Activated CD8-positive, alpha-beta memory T cell treated with anti-CD3 and anti-CD28 coated beads for 36 hours (primary cell): ENCODE data around the gene DEPDC4. TPM values are rescaled to one million over a fixed set of nuclear protein-coding genes. Genes with fewer than 3 reads are reported as not detected.
"Not testable (repeated sequence)": the region's sequence is repeated elsewhere in the genome, so short reads cannot be mapped to it uniquely, and the experiment has no call there.

Source experiments
- CTCF ChIA-PET: fragments of 350-600 bp; sonication (Branson Sonifier 250); formaldehyde crosslinking; loops from one replicate; lab custom pipeline; 2021; ENCODE audit warnings: antibody characterized with exemption; lab: Charles Lee
- POLR2A ChIA-PET: fragments of 350-600 bp; sonication (Branson Sonifier 250); formaldehyde crosslinking; loops from one replicate; lab custom pipeline; 2021; ENCODE audit warnings: antibody characterized with exemption; lab: Charles Lee
- total RNA-seq, 2 experiments: library from RNA; stranded (reverse); gene quantifications; one replicate each; pipeline ENCODE4 v1.2.3, GENCODE V29; 2021

Gene DEPDC4
- total RNA-seq, 2 experiments from 2014 or later: 1.2 to 1.5 TPM

DNA sequence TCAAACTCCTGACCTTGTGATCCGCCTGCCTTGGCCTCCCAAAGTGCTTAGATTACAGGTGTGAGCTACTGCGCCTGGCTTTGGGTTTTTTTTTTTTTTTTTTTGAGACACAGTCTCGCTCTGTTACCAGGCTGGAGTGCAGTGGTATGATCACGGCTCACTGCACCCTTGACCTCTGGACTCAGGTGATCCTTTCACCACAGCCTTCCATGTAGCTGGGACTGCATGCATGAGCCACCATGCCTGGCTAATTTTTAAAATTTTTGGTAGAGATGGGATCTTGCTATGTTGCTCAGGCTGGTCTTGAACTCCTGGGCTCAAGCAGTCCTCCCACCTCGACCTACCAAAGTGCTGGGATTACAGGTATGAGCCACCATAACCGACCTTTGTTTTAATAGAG, 44.7 kb downstream of the DEPDC4 start:
- POLR2A ChIA-PET, CTCF ChIA-PET: not testable (repeated sequence)

DNA sequence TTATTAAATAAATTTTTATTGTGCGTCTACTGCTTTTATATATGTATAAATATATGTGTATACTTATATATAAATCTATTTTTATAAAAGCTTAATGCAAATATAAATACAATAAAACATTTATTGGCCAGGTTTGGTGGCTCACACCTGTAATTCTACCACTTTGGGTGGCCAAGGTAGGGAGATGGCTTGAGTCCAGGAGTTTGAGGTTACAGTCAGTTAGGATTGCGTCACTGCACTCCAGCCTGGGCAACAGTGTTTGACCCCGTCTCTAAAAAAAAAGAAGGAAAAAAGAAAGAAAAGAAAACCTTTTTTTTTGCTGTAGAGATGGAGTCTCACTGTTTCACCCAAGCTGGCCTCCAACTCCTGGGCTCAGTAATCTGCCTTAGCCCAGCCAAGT, 45.4 kb downstream of the DEPDC4 start:
- CTCF ChIA-PET: no interaction called here
- POLR2A ChIA-PET: interaction anchor here (0.6 to 0.9 kb wide), 2 partner anchors 22 to 119 kb away, joined by 3 to 4 read pairs; no protein-coding TSS in a partner anchor

DNA sequence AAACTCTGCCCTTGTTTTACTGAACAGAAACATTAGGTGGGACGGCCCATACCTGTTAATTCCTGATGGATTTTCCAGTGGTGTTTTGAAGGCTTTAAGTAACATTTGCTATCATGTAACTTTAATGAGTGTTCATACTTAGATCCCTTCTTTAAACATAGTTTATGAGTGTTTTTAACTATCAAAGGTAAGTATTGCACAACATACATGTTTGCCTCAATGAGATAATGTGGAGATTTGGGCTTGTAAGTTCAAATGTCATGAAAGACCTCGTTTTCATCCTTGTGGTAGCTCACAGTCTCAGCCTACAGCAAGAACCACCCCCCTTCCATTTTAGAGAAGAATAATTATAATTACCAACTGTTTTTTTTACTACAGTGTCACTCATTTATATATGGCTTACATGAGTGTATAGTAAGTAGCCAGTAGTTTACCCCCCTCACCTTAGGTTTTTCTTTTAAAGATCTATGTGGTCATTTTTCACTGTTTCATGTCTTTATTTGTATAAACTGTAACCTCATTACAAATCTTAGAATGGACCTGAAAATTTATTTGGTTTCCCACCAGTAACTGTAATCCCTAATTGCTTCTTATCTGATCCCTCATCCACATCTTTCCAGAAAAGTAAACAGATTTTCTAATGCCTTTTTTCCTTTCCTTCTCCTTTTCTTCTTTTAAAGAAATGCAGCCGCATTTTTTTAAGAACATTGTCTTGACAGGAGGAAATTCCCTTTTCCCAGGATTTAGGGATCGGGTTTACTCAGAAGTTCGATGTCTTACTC, 47.4 kb downstream of the DEPDC4 start:
- CTCF ChIA-PET: no interaction called here
- POLR2A ChIA-PET: no interaction called here

DNA sequence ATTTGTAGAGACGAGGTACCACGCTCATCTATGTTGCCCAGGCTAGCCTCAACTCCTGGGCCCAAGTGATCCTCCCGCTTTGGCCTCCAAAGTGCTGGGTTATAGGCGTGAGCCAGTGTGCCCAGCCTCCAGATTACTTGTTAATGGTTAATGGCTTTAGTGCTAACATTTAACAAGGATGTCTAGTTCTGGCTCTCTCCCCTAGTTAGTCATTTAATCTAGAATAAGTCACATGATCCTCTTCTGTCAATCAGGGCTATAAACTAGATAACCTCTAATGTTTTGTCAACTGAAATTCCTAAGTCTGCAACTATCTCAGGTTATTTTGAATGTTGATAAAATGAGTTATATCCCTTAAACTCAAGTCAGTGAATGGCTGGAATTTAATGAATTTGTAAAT, 50.5 kb downstream of the DEPDC4 start:
- CTCF ChIA-PET: no interaction called here
- POLR2A ChIA-PET: no interaction called here

DNA sequence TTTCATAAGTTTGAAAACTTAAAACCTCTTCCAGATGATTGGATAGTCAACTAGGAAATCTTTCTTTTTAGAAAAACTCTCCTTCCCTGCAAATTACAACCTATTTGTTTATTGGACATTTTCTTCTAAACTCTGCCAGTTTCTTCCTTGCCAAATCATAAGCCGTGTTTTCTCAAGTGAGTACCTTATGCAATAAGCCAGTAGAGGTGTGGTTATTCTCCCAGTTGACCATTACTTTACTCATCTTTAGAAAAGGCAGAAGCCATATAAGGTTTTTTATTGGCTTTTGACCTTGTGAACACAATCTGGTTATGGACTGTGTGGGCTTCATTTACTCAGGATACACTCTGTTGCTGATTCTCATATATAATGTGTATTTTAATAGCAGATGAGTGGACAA, 51.7 kb downstream of the DEPDC4 start:
- CTCF ChIA-PET: no interaction called here
- POLR2A ChIA-PET: no interaction called here

DNA sequence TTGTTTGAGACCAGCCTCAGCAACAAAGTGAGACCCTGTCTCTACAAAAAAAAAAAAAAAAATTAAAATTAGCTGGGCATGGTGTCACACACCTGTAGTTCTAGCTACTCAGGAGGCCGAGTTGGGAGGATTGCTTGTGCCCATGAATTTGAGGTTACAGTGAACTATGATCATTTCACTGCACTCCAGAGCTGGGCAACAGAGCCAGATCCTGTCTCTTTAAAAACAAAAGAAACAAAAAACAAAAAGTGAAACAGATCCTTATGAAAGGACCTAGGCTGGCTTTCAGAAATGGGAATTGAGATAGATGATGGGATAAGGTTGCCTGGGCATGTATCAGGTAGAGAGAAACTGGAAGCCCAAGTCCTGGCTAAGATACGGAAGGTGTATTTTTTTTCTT, 52.4 kb downstream of the DEPDC4 start:
- POLR2A ChIA-PET: no interaction called here

DNA sequence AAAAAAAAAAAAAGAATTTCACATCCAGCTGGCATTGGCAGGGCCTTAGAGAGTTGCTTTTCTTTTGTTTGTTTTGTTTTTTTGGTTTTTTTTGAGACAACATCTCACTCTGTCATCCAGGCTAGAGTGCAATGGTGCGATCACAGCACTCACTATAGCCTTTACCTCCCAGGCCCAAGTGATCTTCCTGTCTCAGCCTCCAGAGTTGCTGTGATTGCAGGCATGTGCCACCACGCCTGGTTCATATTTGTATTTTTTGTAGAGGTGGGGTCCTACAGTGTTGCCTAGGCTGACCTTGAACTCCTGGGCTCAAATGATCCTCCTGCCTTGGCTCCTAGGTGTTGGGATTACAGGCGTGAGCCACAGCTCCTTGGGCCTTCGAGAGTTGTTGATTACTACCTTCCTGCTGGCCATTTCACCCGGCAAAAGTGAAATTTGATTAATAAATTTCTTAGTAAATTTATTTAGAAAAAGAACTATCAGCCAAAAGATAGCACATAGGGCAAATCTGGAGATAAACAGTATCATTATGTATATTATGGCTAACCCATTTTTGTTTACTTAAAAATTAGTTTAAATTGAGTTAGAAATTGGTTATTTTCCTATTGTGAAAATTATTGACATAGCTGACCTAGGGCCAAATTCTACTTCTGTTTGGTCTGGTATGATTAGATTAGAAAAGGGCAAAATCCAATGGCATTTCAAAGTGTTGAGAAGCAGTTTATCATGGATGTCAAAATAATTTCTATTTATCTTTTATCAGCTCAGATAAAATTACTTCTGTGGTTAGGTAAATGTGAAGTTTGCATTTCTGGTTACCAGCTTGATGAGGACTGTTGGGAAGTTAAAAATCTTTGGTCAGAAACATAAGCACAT, 53.6 kb downstream of the DEPDC4 start:
- POLR2A ChIA-PET: no interaction called here
- CTCF ChIA-PET: interaction anchor here (0.6 kb wide), 1 partner anchor 117 kb away, joined by 3 read pairs; no protein-coding TSS in a partner anchor

More for the DNA sequence above, 52.4 kb downstream of the DEPDC4 start:
- CTCF ChIA-PET: interaction anchor here (0.6 kb wide), 1 partner anchor 12 kb away, joined by 3 read pairs; no protein-coding TSS in a partner anchor

DNA sequence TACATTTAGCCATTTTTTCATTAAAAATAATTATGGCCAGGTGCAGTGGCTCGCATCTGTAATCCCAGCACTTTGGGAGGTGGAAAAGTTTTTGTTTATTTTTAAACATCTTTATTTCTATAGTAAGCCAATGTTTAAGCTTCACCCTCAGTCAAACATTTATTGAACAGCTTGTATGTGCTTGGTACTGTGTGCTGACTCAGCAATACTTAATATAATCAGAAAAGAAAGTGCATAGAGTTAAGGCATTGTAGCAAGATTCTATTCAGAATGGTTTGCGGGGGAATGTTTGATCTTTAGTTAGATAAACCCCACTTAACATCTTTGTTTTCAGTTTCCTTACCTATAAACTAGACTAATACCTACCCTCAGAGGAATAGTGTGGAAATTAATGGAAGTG, 55.2 kb downstream of the DEPDC4 start:
- POLR2A ChIA-PET: no interaction called here
- CTCF ChIA-PET: no interaction called here

DNA sequence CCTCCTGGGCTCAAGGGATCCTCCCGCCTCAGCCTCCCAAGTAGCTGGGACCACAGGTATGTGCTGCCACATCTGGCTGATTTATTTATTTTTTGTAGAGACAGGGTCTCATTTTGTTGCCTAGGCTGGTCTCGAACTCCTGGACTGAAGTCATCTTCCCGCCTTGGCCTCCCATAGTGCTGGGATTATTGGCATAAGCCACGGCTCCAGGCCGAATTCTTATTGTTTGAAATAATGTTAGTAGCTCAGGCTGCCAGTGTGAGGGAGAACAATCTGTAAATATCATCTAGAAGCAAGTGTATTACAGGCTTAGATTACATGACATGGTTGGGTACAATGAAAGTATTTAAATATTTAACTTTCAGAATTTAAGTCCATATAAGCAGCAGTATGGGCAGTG, 58.0 kb downstream of the DEPDC4 start:
- ChIA-PET POLR2A (no interaction called here), CTCF (interaction anchor here (1.0 kb wide), 1 partner anchor 26 kb away, joined by 4 read pairs; no protein-coding TSS in a partner anchor)

DNA sequence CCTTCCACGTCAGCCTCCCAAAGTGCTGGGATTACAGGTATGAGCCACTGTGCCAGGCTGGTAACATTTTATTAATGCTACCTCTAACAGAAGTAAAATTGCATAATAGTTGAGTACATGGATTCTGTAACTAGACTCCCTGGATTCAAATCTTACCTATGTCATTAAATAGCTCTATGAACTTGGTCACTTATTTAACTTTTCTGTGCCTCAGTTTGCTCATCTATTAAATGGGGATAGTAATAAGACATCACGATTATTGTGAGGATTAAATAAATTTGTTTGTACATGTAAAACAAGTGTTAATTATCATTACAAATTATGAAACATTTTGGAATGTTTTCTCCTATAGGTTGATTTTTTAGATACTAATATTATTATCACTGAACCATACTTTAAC, 59.6 kb downstream of the DEPDC4 start:
- CTCF ChIA-PET: no interaction called here
- POLR2A ChIA-PET: no interaction called here

DNA sequence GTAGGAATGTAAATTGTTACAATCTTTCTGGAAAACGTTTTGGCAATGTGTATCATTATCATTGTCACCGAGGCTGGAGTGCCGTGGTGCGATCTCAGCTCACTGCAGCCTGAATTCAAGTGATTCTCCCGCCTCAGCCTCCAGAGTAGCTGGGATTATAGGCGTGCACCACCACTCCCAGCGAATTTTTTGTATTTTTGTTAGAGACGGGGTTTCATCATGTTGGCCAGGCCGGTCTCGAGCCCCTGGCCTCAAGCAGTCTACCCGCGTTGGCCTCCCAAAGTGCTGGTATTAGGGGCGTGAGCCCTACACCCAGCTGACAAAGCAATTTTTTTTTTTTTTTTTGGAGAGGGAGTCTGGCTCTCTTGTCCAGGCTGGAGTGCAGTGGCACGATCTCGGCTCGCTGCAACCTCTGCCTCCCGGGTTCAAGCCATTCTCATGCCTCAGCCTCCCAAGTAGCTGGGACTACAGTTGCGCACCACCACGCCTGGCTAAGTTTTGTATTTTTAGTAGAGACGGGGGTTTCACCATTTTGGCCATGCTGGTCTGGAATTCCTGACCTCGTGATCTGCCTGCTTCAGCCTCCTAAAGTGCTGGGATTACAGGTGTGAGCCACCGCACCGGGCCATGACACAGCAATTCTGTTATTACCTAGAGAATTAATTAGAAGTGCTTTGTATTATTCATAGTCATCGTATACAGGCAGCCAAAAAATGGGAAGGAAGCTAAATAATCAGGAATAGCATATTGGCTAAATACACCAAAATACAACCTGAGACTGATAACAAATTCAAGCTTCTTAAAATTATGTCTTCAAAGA, 65.1 kb downstream of the DEPDC4 start:
- CTCF ChIA-PET: interaction anchor here (0.7 to 1.7 kb wide), 2 partner anchors 63 to 174 kb away, joined by 3 to 10 read pairs; no protein-coding TSS in a partner anchor
- POLR2A ChIA-PET: interaction anchor here (0.7 kb wide), 2 partner anchors 47 to 1079 kb away, joined by 3 to 4 read pairs; no protein-coding TSS in a partner anchor

DNA sequence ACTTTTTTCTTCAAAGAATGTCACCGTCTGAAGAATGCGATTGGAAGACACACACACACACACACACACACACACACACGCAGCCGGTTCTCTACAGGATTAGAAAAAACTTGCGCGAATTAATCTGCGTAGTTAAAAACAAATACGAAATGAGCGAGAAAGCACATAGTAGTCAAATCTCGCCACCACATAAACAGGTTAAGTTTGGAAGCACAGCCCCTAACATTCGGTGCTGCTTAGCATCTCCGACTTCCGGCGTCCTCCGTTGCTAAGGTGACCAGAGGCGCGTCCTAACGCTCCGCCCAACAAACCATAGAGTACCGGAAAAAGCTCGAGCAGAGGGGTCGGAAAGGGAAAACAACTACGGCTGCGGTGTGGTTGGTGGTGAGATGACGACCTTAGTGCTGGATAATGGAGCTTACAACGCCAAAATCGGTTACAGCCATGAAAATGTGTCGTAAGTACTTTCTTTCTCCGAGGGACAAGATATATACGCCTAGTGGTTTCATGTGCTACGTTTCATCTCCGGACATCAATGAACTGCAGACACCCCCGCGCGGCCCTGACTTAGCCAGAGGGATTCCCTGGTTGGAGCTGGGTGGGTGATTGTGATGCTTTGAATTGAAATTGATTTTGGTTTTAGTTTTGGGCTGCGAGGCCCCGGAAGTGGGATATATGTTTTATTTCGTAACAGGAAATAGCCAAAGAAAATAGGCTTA, 66.3 kb downstream of the DEPDC4 start, which contains the start of gene ACTR6:
ACTR6 (plus strand) TSS at position 353 of the 719 bp plus-strand sequence; CDS start at position 390, 37 bp downstream.
- ChIA-PET CTCF (interaction anchor here (0.7 kb wide), 1 partner anchor 9 kb away, joined by 3 read pairs; no protein-coding TSS in a partner anchor), POLR2A (interaction anchor here (0.6 kb wide), 1 partner anchor 20 kb away, joined by 4 read pairs; no protein-coding TSS in a partner anchor)

DNA sequence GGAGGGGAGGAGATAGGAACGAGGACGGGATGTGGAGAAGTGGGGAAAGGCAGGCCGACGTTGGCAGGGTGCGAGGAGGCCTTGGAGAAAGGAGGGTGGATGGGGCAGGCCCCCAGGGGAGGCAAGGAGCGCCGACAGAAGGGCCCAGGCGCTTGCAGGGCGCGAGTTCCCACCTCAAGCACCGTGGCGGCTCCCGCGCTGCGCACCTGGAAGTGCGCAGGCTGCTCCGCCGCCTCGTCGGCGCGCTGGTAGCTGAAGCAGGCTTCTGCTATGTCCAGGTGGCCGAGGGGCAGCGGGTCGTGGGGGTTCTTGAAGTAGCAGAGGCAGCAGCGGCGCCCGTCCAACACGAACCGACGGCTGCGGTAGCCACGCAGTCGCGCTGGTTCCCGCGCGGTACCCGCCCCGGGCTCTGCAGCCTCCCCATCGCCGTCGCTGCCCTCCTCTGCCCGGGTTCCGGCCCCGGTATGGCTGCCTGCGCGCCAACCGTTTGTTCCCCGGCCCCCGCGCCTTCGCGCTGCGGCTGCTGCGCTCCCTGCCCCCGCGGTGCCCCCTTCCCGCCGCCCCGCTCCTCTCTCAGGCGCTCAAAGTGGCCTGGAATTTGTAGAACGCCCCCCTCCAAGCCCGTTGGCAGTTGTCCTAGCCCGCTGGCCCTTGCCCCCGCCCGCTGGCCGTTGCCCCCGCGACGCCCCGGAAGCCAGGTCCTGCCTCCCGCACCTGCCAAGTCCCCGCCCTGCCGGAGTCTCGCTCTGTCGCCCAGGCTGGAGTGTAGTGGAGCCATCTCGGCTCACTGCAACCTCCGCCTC, 67.3 kb downstream of the DEPDC4 start:
- CTCF ChIA-PET: interaction anchor here (0.7 kb wide), 1 partner anchor 10 kb away, joined by 3 read pairs; no protein-coding TSS in a partner anchor
- POLR2A ChIA-PET: interaction anchor here (0.6 kb wide), 2 partner anchors 22 to 45 kb away, joined by 3 to 4 read pairs; no protein-coding TSS in a partner anchor

DNA sequence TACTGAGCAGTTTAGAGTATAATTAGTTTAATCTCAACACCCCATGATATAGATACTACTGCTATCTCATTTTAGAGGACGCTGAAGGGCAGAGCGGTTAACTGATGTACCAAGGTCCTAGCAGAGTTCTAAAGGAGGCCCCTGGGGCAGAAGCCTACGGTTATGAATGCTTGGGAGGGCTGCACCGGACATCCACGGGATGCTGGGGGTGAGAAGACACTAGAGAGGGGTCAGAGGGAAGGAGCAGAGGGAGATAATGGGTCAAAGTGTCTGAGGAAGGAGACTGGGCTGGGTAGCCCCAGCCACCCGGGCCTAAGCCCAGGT, 67.9 kb downstream of the DEPDC4 start:
- CTCF ChIA-PET: no interaction called here

DNA sequence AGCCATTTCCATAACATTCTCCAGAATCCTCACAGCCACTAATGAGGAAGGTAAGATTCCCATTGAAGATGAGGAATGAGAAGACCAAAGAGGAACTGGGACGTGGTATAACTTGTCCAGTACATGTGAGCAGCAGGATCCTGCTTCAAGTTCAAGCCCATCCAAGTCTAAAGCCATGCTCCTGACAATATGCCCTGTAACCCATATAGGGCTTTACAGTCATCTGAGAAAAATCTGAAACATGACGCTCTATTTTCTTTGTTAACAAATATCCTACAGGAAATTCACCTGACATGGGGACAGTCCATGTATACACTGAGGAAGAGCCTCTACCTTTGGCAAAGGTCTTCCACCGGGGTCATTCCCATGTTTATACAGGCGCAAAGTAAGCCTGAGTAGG, 69.4 kb downstream of the DEPDC4 start:
- ChIA-PET CTCF (no interaction called here), POLR2A (interaction anchor here (0.7 kb wide), 1 partner anchor 54 kb away, joined by 5 read pairs; no protein-coding TSS in a partner anchor)

More for the DNA sequence above, 67.9 kb downstream of the DEPDC4 start:
- POLR2A ChIA-PET: no interaction called here

DNA sequence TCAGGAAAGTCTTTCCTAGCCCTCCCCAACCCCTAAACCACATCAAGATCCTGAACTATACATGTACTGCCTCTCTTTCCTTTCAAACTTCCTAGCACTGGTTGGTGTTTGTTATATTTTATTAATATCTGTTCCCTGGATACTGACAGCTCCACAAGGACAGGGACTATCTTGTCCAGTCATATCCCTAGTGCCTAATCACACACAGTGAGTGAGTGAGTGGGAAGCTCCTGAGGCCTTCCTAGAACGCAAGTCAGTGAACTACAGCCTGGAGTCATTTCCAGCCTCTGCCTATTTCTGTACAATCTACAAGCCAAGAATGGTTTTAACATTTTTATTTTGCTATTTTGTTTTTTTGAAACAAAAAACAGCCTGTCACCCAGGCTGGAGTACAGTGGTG, 73.8 kb downstream of the DEPDC4 start:
- POLR2A ChIA-PET: no interaction called here
- CTCF ChIA-PET: no interaction called here
